Measurements from ENCODE around the gene NR3C2. TPM values are rescaled to one million over a fixed set of nuclear protein-coding genes. Genes with fewer than 3 reads are reported as not detected.

The NR3C2 gene
- total RNA-seq, 2 experiments from 2014 or later: 2.0 to 5.2 TPM

DNA sequence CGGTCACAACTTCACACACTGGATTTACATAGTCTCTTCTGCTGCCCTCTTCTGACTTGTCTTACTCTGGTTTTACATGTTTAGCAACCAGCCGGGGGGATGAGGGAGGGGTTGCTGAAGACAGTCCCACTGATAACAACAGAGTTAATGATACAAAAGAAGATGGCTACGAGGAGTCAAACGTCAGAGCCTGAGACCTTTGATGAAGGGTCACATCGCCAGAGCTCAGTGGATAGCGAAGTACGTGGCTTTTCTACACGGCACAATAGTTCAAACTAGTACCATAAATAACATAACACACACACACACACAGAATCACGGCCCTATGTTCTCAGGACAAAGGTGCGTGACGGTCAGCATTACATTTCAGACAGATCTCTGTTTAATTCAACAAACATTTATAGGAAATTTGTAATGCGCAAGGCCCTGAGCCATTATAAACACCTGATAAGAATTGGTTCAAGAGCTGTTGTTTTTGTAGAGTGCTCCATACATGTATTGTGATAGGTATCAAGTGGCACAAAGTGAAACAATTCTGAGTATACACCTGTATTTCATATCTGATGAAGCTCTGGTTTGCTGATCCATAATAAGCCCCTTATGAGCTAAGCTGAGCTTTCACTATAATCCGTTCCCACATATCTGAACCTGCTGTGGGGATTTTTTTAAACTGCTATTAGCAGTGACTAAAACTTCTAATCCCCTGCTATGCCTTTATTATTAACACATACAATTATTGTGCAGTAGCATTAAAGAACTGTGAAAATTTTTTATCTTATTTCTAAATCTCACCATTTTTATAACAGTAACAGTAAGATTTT is 100.0 kb downstream of the NR3C2 start:
- POLR2A ChIA-PET: no interaction called here
- TF ChIP-seq, protein P1, sequence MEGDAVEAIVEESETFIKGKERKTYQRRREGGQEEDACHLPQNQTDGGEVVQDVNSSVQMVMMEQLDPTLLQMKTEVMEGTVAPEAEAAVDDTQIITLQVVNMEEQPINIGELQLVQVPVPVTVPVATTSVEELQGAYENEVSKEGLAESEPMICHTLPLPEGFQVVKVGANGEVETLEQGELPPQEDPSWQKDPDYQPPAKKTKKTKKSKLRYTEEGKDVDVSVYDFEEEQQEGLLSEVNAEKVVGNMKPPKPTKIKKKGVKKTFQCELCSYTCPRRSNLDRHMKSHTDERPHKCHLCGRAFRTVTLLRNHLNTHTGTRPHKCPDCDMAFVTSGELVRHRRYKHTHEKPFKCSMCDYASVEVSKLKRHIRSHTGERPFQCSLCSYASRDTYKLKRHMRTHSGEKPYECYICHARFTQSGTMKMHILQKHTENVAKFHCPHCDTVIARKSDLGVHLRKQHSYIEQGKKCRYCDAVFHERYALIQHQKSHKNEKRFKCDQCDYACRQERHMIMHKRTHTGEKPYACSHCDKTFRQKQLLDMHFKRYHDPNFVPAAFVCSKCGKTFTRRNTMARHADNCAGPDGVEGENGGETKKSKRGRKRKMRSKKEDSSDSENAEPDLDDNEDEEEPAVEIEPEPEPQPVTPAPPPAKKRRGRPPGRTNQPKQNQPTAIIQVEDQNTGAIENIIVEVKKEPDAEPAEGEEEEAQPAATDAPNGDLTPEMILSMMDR (conservative IDR thresholded peaks at IDR 0.05; ENCODE audit: low read length): no peak
- no peak for TF ChIP-seq EZH2phosphoT487 (IDR thresholded peaks at IDR 0.05; ENCODE audit: borderline replicate concordance, low read depth, low read length)
- CTCF ChIA-PET (ENCODE audit: unreplicated experiment): no interaction called here
- H3K4me2 ChIP-seq (ENCODE audit: low read length): no peak overlapping the region
- no peak overlapping the region for H3K27ac ChIP-seq (ENCODE audit: low read depth, low read length, poor library complexity, severe bottlenecking)
- no peak for DNase-seq (ENCODE audit: low spot score)
- H3K79me2 ChIP-seq (ENCODE audit: insufficient read depth, low read depth, low read length): no peaks in the 10 kb centered on the region
- H3K4me1 ChIP-seq (ENCODE audit: insufficient read depth, low read length, poor library complexity, severe bottlenecking): no peaks in the 10 kb centered on the region
- intact Hi-C loops (cut with micrococcal nuclease; ENCODE audit: unreplicated experiment): no loop called here
- no peaks in the 10 kb centered on the region for H3K36me3 ChIP-seq (ENCODE audit: insufficient read depth, low read length)
- H3K9me2 ChIP-seq (ENCODE audit: insufficient read depth, low read length): no peaks in the 10 kb centered on the region
- no peaks in the 10 kb centered on the region for H3K9me3 ChIP-seq (ENCODE audit: low read length)
- no peak overlapping the region for H3K4me3 ChIP-seq (ENCODE audit: low read depth, low read length, poor library complexity, severe bottlenecking)
- H4K20me1 ChIP-seq (ENCODE audit: insufficient read depth, low read length): no peaks in the 10 kb centered on the region
- H2AFZ ChIP-seq (ENCODE audit: low read length): no peak overlapping the region
- no TSS peak for BruUV-seq (replicated peaks)

DNA sequence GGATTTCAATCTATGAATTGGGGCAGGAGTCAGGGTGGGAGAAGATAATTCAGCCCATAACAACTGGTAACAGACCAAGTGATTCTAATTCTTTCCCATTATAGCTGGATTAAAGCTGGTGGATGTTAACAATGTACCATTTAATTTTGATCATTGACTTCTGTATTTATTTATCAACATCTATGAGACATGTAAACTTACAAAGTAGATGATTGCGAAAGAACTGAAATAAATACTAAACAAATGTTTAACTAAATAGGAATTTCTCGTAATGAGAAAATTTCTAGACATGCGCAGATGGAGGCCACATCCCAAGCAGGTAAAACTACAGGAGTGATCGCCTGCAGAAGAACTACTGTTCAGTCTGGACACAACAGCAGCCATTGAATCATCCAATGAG is 107.1 kb downstream of the NR3C2 start:
- no peaks in the 10 kb centered on the region for H4K20me1 ChIP-seq (ENCODE audit: insufficient read depth, low read length)
- no peaks in the 10 kb centered on the region for H3K36me3 ChIP-seq (ENCODE audit: insufficient read depth, low read length)
- H2AFZ ChIP-seq (ENCODE audit: low read length): no peak overlapping the region
- H3K27ac ChIP-seq (ENCODE audit: low read depth, low read length, poor library complexity, severe bottlenecking): no peak overlapping the region
- no peak for DNase-seq (ENCODE audit: low spot score)
- CTCF ChIA-PET (ENCODE audit: unreplicated experiment): no interaction called here
- H3K4me3 ChIP-seq (ENCODE audit: low read depth, low read length, poor library complexity, severe bottlenecking): no peak overlapping the region
- no peaks in the 10 kb centered on the region for H3K4me1 ChIP-seq (ENCODE audit: insufficient read depth, low read length, poor library complexity, severe bottlenecking)
- H3K4me2 ChIP-seq (ENCODE audit: low read length): no peak overlapping the region
- POLR2A ChIA-PET: no interaction called here
- no peak for TF ChIP-seq EZH2phosphoT487 (IDR thresholded peaks at IDR 0.05; ENCODE audit: borderline replicate concordance, low read depth, low read length)
- TF ChIP-seq, protein P1 (conservative IDR thresholded peaks at IDR 0.05; ENCODE audit: low read length): no peak
- no TSS peak for BruUV-seq (replicated peaks)
- H3K9me3 ChIP-seq (ENCODE audit: low read length): no peaks in the 10 kb centered on the region
- no peaks in the 10 kb centered on the region for H3K9me2 ChIP-seq (ENCODE audit: insufficient read depth, low read length)
- no peaks in the 10 kb centered on the region for H3K79me2 ChIP-seq (ENCODE audit: insufficient read depth, low read depth, low read length)
- intact Hi-C loops (cut with micrococcal nuclease; ENCODE audit: unreplicated experiment): no loop called here

DNA sequence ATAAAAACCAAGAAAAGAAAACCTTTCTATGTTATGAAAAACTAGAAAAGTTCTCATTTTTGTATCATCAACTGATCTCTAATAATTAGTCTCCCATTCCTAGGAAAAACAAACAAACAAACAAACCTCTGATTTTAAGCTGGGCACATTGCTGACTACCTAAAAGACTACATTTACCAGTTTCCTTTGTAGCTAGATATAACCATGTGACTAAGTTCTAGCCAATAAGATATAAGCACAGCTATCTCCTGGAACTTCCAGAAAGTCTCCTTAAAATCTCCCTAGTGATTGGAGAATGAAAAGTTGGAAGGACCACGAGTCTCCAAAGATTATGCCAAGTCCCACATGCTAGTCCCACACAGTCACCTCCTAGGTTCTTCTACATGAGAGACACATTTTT is 108.9 kb downstream of the NR3C2 start:
- no peak overlapping the region for H2AFZ ChIP-seq (ENCODE audit: low read length)
- H3K4me1 ChIP-seq (ENCODE audit: insufficient read depth, low read length, poor library complexity, severe bottlenecking): no peaks in the 10 kb centered on the region
- no peaks in the 10 kb centered on the region for H3K9me2 ChIP-seq (ENCODE audit: insufficient read depth, low read length)
- ChIA-PET POLR2A (interaction anchor here (1.1 kb wide), 1 partner anchor 16 kb away, joined by 3 read pairs; no protein-coding TSS in a partner anchor), CTCF (ENCODE audit: unreplicated experiment) (no interaction called here)
- no peak for DNase-seq (ENCODE audit: low spot score)
- TF ChIP-seq EZH2phosphoT487 (IDR thresholded peaks at IDR 0.05; ENCODE audit: borderline replicate concordance, low read depth, low read length): no peak
- TF ChIP-seq, protein P1 (conservative IDR thresholded peaks at IDR 0.05; ENCODE audit: low read length): no peak
- no peaks in the 10 kb centered on the region for H3K79me2 ChIP-seq (ENCODE audit: insufficient read depth, low read depth, low read length)
- H3K36me3 ChIP-seq (ENCODE audit: insufficient read depth, low read length): no peaks in the 10 kb centered on the region
- H3K4me3 ChIP-seq (ENCODE audit: low read depth, low read length, poor library complexity, severe bottlenecking): no peak overlapping the region
- BruUV-seq (replicated peaks): no TSS peak
- intact Hi-C loops (cut with micrococcal nuclease; ENCODE audit: unreplicated experiment): no loop called here
- no peak overlapping the region for H3K4me2 ChIP-seq (ENCODE audit: low read length)
- H4K20me1 ChIP-seq (ENCODE audit: insufficient read depth, low read length): no peaks in the 10 kb centered on the region
- no peaks in the 10 kb centered on the region for H3K9me3 ChIP-seq (ENCODE audit: low read length)
- H3K27ac ChIP-seq (ENCODE audit: low read depth, low read length, poor library complexity, severe bottlenecking): no peak overlapping the region

Data from OCI-LY7 (cell line).